Medulla oblongata (tissue), 1 donor: ENCODE measurements around the gene CCDC83.
"Not testable (repeated sequence)": the region's sequence is repeated elsewhere in the genome, so short reads cannot be mapped to it uniquely, and the experiment has no call there.

ENCODE experiments used
- DNase-seq: peaks from one replicate; pipeline ENCODE4 v3.0.0-alpha.2; 2015; ENCODE audit errors: extremely low spot score

CCDC83 gene

GRCh38 chr11:85835729-85836128, 19.5 kb upstream of the CCDC83 start:
- no peak for DNase-seq

- not testable (repeated sequence) for DNase-seq
Measured at GRCh38 chr11:85840932-85841331, 14.3 kb upstream of the CCDC83 start.

GRCh38 chr11:85843929-85844328, 11.3 kb upstream of the CCDC83 start:
- no peak for DNase-seq

GRCh38 chr11:85844439-85845123, 10.6 kb upstream of the CCDC83 start:
- no peak for DNase-seq

- no peak for DNase-seq
Measured at GRCh38 chr11:85845124-85845631, 10.0 kb upstream of the CCDC83 start.

GRCh38 chr11:85847436-85847835, 7.7 kb upstream of the CCDC83 start:
- no peak for DNase-seq

- DNase-seq, result no peak
Measured at GRCh38 chr11:85848006-85848405, 7.2 kb upstream of the CCDC83 start.

GRCh38 chr11:85848556-85848955, 6.6 kb upstream of the CCDC83 start:
- DNase-seq, result no peak

GRCh38 chr11:85852754-85853153, 2.4 kb upstream of the CCDC83 start:
- not testable (repeated sequence) for DNase-seq

GRCh38 chr11:85853541-85853940, 1.6 kb upstream of the CCDC83 start:
- DNase-seq, result not testable (repeated sequence)

- no peak for DNase-seq
Measured at GRCh38 chr11:85854212-85854556, 999 bp upstream of the CCDC83 start.

GRCh38 chr11:85854557-85855340, 434 bp upstream of the CCDC83 start:
- peak; percentile 93 for DNase-seq

GRCh38 chr11:85857098-85857497, 1.9 kb downstream of the CCDC83 start:
- DNase-seq, result no peak

- DNase-seq, result not testable (repeated sequence)
Measured at GRCh38 chr11:85859541-85859940, 4.4 kb downstream of the CCDC83 start.

GRCh38 chr11:85863855-85864254, 8.7 kb downstream of the CCDC83 start:
- no peak for DNase-seq

GRCh38 chr11:85866137-85866827, 11.1 kb downstream of the CCDC83 start:
- no peak for DNase-seq

- no peak for DNase-seq
Measured at GRCh38 chr11:85867751-85868150, 12.6 kb downstream of the CCDC83 start.

GRCh38 chr11:85869781-85870180, 14.6 kb downstream of the CCDC83 start:
- no peak for DNase-seq

GRCh38 chr11:85874265-85874664, 19.1 kb downstream of the CCDC83 start:
- no peak for DNase-seq

GRCh38 chr11:85875505-85875904, 20.3 kb downstream of the CCDC83 start:
- no peak for DNase-seq

- DNase-seq, result no peak
Measured at GRCh38 chr11:85884581-85885021, 29.4 kb downstream of the CCDC83 start.
